Endothelial cell (in vitro differentiated cells): ENCODE results near the gene MB. TPM values are rescaled to one million over a fixed set of nuclear protein-coding genes. Genes with fewer than 3 reads are reported as not detected.

ENCODE experiments used
- DNase-seq: peaks from one replicate; pipeline ENCODE4 v3.0.0; 2021; ENCODE audit warnings: low spot score
- H3K27ac Mint-ChIP-seq: one replicate; pipeline ENCODE4 v1.8.0; 2021; ENCODE audit warnings: mixed read lengths, inconsistent platforms; ENCODE audit not compliant: unreplicated experiment
- H3K27me3 Mint-ChIP-seq: one replicate; pipeline ENCODE4 v1.8.0; 2021; ENCODE audit warnings: mild to moderate bottlenecking, moderate library complexity, mixed read lengths, inconsistent platforms; ENCODE audit not compliant: unreplicated experiment
- H3K36me3 Mint-ChIP-seq: one replicate; pipeline ENCODE4 v1.8.0; 2021; ENCODE audit warnings: mild to moderate bottlenecking, low read depth, mixed read lengths, inconsistent platforms; ENCODE audit not compliant: unreplicated experiment
- H3K4me1 Mint-ChIP-seq: one replicate; pipeline ENCODE4 v1.8.0; 2021; ENCODE audit warnings: mild to moderate bottlenecking, mixed read lengths, inconsistent platforms; ENCODE audit not compliant: unreplicated experiment
- H3K4me3 Mint-ChIP-seq: one replicate; pipeline ENCODE4 v1.8.0; 2021; ENCODE audit warnings: mild to moderate bottlenecking, mixed read lengths, inconsistent platforms; ENCODE audit not compliant: unreplicated experiment
- H3K9me3 Mint-ChIP-seq: one replicate; pipeline ENCODE4 v1.8.0; 2021; ENCODE audit warnings: mixed read lengths, inconsistent platforms; ENCODE audit not compliant: unreplicated experiment
- total RNA-seq: library from RNA; stranded (reverse); fragmentation: NEBNext Ultra II Directional; extraction: Animal tissue kit (Norgen Biotek cat#: 25700); gene quantifications from one replicate; pipeline ENCODE4 v1.2.1, GENCODE V29; 2021; ENCODE audit not compliant: unreplicated experiment
- TF ChIP-seq, protein P1 (sequence below): fragments of 200-600 bp; sonication (generic); IDR thresholded peaks from one replicate; pipeline ENCODE4 v1.5.0; 2021; ENCODE audit warnings: antibody characterized with exemption; ENCODE audit not compliant: unreplicated experiment

MB gene
- total RNA-seq, 1 donor from 2014 or later = not detected

DNA sequence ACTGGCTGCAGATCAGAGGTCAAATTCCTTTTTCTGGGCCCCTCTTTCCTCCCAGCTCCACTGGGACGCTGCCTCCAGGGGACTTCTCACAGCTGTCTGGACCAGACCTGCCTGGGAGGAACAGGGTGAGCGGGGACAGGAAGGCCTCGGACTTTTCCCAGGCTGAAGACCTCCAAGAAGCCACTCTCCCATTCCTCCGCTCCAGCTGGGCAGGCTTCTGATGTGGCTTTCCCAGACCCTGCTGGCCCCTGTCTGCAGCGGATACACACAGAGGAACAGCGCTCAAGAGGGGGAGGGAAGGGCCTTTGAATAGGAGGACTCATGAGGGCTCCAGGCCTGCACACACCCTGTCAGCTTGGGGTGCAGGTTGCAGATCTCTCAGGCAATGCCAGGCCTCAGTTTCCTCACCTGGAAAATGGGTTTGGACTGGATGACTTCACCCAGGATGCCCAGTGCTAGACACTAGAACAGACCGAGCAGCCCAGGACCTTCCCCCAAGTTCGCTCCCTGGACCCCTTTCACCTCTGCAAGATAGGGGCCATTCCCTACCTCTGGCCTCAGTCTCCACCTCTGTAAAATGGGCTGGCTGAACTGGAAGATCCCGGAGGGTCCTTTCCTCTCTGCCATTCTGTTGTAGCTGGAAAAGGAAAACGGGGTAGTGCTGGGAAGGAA lies 36.6 kb downstream of the MB start:
- H3K9me3 Mint-ChIP-seq = no peaks in the 10 kb centered on the region

DNA sequence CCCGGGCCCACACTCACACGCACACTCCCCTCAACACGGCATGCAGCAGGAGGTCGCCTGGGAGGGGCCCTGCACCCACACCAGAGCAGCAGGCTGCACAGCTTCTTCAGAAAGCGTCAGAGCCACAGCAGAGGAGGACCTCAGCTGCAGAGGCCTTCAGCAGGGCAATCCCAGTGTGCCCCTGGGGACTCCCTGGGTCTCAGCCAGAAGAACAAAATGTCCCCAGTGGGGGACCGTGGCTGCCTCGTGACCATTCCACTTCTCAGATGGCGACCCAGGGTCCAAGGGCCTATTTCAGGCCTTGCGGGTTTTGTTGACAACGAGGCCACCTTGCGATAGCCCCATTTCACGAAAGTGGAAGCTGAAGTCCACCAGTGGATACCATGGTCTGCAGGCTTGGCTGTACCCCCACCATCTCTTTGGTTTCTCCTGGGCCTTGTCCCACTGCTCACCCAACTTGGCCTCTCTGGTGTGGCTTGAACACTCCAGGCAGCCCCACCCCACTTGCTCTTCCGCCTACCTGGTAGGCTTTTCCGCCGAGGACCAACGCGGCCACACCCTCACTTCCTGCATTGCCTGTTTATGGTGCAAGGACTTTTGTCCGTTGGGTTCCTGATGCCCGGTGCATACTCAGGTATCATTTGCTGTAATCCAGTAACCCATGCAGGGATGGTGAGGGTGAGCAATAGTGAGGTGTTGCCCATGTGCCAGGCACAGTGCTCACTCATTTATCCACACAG lies 38.1 kb downstream of the MB start:
- TF ChIP-seq, protein P1, sequence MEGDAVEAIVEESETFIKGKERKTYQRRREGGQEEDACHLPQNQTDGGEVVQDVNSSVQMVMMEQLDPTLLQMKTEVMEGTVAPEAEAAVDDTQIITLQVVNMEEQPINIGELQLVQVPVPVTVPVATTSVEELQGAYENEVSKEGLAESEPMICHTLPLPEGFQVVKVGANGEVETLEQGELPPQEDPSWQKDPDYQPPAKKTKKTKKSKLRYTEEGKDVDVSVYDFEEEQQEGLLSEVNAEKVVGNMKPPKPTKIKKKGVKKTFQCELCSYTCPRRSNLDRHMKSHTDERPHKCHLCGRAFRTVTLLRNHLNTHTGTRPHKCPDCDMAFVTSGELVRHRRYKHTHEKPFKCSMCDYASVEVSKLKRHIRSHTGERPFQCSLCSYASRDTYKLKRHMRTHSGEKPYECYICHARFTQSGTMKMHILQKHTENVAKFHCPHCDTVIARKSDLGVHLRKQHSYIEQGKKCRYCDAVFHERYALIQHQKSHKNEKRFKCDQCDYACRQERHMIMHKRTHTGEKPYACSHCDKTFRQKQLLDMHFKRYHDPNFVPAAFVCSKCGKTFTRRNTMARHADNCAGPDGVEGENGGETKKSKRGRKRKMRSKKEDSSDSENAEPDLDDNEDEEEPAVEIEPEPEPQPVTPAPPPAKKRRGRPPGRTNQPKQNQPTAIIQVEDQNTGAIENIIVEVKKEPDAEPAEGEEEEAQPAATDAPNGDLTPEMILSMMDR = no peak
- H3K4me3 Mint-ChIP-seq = no peak overlapping the region
- H3K36me3 Mint-ChIP-seq = no peaks in the 10 kb centered on the region
- no peaks in the 10 kb centered on the region for H3K4me1 Mint-ChIP-seq
- no peak overlapping the region for H3K27ac Mint-ChIP-seq
- no peaks in the 10 kb centered on the region for H3K27me3 Mint-ChIP-seq
- no peak for DNase-seq
- no peaks in the 10 kb centered on the region for H3K9me3 Mint-ChIP-seq

More for the DNA sequence above, 36.6 kb downstream of the MB start:
- DNase-seq = no peak
- no peaks in the 10 kb centered on the region for H3K27me3 Mint-ChIP-seq
- H3K4me1 Mint-ChIP-seq = no peaks in the 10 kb centered on the region
- no peak overlapping the region for H3K4me3 Mint-ChIP-seq
- H3K36me3 Mint-ChIP-seq = no peaks in the 10 kb centered on the region
- no peak overlapping the region for H3K27ac Mint-ChIP-seq
- TF ChIP-seq, protein P1 = no peak

DNA sequence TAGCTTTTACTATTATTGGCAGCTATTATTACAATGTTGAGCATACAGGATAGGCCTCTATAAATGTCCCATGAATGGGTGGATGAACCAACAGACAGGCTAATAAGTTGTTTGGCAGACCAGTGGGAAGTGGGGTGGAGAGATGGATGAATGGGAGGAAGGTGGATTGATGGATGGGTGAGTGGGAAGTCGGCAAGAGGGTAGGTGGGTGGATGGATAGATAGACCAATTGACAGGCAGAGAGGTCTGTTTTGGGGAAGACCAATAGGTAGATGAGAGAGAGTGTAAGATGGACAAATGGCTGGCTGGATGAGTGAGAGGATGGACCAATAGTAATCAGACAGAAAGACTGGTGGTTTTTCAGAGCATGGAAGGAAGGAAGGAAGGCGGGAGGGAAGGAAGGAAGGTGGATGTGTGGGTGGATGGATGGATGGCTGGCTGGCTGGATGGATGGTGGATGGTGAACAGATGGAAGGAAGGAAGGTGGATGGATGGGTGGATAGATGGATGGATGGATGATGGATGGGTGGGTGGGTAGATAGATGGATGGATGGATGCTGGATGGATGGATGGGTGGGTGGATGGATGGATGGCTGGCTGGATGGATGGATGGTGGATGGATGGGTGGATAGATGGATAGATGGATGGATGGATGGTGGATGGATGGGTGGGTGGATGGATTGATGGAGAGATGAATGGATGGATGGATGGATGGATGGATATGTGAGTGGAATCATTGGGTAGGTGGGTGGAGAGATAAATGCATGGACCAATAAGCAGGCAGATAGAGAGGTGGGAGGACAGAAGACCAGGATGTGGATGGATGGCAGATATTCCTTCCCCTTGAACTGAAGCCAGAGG lies 39.1 kb downstream of the MB start:
- no peak for DNase-seq
- H3K4me3 Mint-ChIP-seq = no peak overlapping the region
- no peak overlapping the region for H3K27ac Mint-ChIP-seq
- H3K9me3 Mint-ChIP-seq = no peaks in the 10 kb centered on the region
- no peaks in the 10 kb centered on the region for H3K4me1 Mint-ChIP-seq
- TF ChIP-seq, protein P1 = no peak
- H3K27me3 Mint-ChIP-seq = no peaks in the 10 kb centered on the region
- H3K36me3 Mint-ChIP-seq = no peaks in the 10 kb centered on the region

DNA sequence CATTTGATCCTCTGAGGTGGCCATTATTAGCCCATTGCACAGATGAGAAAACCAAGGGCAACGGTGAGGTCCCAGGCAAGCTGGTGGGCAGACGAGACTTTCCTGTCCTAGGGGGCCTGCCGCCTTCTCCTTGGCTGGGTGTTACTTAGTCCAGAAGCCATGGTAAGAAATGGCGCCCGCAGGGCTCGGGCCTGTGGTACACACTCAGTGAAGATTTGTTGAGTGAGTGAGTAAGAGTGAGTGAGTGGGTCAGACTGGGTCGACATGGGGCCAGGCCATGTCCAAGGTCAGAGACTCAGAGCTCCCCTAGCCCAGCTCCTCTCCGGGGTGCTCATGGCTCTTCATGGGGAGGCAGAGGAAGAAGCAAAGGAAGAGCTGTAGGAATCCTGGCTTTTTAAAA lies 40.5 kb downstream of the MB start:
- TF ChIP-seq, protein P1 = no peak
- H3K36me3 Mint-ChIP-seq = no peaks in the 10 kb centered on the region
- H3K9me3 Mint-ChIP-seq = no peaks in the 10 kb centered on the region
- no peak overlapping the region for H3K27ac Mint-ChIP-seq
- H3K4me1 Mint-ChIP-seq = no peaks in the 10 kb centered on the region
- H3K27me3 Mint-ChIP-seq = no peaks in the 10 kb centered on the region
- H3K4me3 Mint-ChIP-seq = no peak overlapping the region
- no peak for DNase-seq
